ENCODE measurements around the gene TTC33.
"Not testable (repeated sequence)": the region's sequence is repeated elsewhere in the genome, so short reads cannot be mapped to it uniquely, and the experiment has no call there.

Gene TTC33

DNA sequence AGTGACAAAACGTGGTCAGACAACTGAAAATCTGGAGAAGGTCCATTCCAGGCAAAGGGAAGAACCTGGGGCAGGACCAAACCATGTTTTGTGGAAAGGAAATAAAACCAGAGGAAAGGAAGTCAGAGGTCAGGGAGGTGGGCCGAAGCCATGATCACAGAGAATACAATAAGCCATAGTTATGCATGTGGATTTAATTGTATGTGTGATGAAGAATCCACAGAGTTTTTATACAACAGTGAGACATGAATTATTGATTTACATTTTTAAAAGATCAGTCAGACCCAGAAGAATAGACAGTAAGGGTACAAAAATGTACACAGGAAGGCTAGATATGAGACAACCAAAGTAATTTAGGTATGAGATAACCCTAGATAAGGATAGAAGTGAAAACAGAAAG lies 20.8 kb downstream of the TTC33 start:
- TF ChIP-seq, protein P1, sequence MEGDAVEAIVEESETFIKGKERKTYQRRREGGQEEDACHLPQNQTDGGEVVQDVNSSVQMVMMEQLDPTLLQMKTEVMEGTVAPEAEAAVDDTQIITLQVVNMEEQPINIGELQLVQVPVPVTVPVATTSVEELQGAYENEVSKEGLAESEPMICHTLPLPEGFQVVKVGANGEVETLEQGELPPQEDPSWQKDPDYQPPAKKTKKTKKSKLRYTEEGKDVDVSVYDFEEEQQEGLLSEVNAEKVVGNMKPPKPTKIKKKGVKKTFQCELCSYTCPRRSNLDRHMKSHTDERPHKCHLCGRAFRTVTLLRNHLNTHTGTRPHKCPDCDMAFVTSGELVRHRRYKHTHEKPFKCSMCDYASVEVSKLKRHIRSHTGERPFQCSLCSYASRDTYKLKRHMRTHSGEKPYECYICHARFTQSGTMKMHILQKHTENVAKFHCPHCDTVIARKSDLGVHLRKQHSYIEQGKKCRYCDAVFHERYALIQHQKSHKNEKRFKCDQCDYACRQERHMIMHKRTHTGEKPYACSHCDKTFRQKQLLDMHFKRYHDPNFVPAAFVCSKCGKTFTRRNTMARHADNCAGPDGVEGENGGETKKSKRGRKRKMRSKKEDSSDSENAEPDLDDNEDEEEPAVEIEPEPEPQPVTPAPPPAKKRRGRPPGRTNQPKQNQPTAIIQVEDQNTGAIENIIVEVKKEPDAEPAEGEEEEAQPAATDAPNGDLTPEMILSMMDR (conservative IDR thresholded peaks at IDR 0.05; ENCODE audit: low read length): no peak
- no peak overlapping the region for H3K4me3 ChIP-seq (ENCODE audit: low read length)
- DNase-seq (ENCODE audit: low read depth): peak; percentile 40

DNA sequence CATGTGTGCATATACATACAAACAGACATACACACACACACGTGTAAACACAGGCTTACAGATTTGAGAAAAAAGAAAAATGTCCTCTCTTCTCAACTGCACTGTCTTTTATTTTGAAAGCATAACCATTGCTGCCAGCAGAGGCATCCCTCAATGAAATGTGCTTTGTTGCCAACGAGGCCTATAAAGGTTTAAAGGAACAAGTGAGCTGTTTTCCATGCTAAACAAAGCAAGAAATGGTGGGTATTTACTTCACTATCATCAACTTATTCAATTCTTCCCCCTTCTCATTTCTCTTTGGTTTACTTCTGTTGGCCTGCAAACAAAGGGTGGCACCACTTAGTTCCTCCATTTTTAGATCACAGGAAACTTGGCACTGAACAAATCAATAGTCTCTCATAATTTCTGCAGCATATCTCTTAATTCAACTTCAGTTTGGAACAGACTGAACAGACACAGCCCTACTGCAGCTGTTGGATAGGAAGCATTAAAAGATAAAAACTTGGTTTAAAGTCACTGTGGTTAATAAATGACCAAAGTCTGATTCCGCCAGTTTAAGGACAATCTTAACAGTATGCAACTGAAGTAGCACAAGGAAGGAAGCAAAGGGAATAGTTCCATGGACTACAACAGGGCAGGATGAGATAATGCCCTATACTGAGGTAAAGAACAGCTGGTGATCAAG lies 21.7 kb downstream of the TTC33 start:
- TF ChIP-seq, protein P1 (conservative IDR thresholded peaks at IDR 0.05; ENCODE audit: low read length): no peak
- no peak for DNase-seq (ENCODE audit: low read depth)
- no peak overlapping the region for H3K4me3 ChIP-seq (ENCODE audit: low read length)

DNA sequence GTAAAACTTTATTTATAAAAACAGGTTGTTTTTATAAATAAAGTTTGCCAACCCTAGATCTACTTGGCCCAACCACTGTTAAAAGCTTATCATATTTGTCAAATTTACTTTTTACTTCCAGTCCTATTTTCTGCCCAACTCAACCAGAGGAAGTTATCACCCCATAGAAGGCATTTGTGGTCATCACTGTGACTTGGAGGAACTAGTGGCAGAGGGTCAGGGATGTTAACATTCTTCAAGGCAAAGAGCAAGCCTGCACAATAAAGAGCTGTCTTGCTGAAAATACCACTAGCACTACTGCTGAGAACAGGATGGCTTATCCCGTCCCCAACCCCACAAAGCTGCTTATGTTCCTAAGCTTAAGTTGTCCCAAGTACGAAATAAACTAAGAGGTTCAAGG lies 22.3 kb downstream of the TTC33 start:
- no peak for DNase-seq (ENCODE audit: low read depth)
- H3K4me3 ChIP-seq (ENCODE audit: low read length): no peak overlapping the region
- TF ChIP-seq, protein P1 (conservative IDR thresholded peaks at IDR 0.05; ENCODE audit: low read length): no peak

DNA sequence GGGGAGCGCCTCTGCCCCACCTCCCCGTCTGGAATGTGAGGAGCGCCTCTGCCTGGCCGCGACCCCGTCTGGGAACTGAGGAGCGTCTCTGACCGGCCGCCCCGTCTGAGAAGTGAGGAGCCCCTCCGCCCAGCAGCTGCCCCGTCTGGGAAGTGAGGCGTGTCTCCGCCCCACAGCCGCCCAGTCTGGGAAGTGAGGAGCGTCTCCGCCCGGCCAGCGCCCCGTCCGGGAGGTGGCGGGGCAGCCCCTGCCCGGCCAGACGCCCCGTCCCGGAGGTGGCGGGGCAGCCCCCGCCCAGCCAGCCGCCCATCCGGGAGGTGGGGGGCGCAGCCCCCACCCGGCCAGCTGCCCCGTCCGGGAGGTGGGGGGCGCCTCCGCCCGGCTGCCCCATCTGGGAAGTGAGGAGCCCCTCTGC lies 33.3 kb downstream of the TTC33 start:
- not testable (repeated sequence) for DNase-seq (ENCODE audit: low read depth); H3K4me3 ChIP-seq (ENCODE audit: low read length)

DNA sequence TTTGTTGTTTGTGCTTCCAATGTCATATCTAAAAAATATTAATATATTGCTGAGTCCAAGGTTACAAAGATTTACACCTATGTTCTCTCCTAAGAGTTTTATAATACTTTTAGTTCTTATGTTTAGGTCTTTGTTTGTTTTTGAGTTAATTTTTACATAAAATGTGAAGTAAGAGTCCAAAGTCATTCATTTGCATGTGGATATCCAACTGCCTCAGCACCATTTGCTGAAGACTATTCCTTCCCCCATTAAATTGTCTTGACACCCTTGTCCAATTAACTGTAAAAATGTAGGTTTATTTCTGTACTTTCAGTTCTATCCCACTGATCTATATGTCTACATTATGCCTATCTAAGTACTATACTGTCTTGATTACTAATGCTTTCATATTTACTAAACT lies 35.7 kb downstream of the TTC33 start:
- no peak overlapping the region for H3K4me3 ChIP-seq (ENCODE audit: low read length)
- no peak for DNase-seq (ENCODE audit: low read depth)
- TF ChIP-seq, protein P1 (conservative IDR thresholded peaks at IDR 0.05; ENCODE audit: low read length): no peak

DNA sequence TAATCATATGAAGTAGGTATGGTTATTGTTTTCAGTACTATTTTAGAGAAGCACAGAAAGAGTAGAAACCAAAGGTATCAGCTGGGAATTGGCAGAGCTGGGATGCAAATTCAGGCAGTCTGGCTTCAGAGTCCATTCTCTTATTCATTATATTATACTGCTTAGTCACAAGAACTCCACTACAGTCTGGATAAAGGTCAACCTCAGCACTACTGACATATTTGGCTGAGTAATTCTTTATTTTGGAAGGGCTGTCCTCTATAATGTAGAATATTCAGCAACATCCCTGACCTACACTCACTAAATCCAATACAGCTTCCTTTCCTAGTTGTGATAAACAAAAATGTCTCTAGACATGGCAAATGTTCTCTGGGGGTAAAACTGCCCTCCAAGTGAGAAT lies 38.5 kb downstream of the TTC33 start:
- peak; percentile 43 for DNase-seq (ENCODE audit: low read depth)
- no peak overlapping the region for H3K4me3 ChIP-seq (ENCODE audit: low read length)
- TF ChIP-seq, protein P1 (conservative IDR thresholded peaks at IDR 0.05; ENCODE audit: low read length): no peak

DNA sequence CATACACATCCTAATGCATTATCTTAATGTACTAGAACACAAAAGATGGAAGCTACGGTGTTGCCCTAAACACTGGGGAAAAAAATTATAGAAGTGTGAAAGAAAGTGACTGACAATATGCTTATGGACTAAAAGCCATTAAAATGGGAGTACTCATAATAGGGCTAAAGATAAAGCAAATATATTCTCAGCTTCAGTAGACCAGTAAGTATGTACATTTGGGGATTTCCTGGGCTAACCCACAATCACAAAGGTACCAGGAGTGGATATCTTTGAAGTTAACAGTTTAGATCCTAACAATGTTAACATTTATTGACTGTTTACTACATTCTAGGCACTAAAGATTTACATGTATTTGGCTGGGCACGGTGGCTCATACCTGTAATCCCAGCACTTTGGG lies 39.2 kb downstream of the TTC33 start:
- no peak overlapping the region for H3K4me3 ChIP-seq (ENCODE audit: low read length)
- no peak for DNase-seq (ENCODE audit: low read depth)
- TF ChIP-seq, protein P1 (conservative IDR thresholded peaks at IDR 0.05; ENCODE audit: low read length): no peak

All from AG10803 (cell line).